ENCODE results near the gene ASTN2.

The ASTN2 gene

GRCh38 chr9:116423149-116423548 is 991.7 kb downstream of the ASTN2 start:
- no peak for DNase-seq (ENCODE audit: insufficient read length, low spot score)
- FAIRE-seq, result no peak

- DNase-seq (ENCODE audit: insufficient read length, low spot score) (no peak), FAIRE-seq (no peak)
Observed at GRCh38 chr9:116422119-116422979, 992.5 kb downstream of the ASTN2 start.

- FAIRE-seq, result no peak
- no peak for DNase-seq (ENCODE audit: insufficient read length, low spot score)
Observed at GRCh38 chr9:116420993-116421538, 993.8 kb downstream of the ASTN2 start.

DNA sequence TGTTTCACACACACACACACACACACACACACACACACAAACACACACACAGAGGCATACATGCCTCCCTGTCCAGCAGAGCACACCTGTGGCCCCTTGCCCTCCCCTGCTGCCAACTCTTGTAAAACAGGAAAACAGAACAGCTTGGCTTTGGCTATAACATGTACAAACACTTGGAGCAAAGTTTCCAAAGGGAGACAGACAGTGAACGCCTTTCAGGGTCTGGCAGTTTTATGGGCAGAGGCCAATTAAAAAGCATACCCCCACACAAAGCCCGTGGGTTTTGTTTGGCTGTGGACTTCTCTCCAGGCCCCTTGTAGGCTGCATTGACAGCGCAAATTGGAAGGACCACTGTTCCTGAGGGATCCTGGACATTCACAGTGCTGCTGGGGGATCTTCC is 995.7 kb downstream of the ASTN2 start:
- FAIRE-seq (no peak), DNase-seq (ENCODE audit: insufficient read length, low spot score) (no peak)

GRCh38 chr9:116417464-116417863 is 997.4 kb downstream of the ASTN2 start:
- FAIRE-seq (no peak), DNase-seq (ENCODE audit: insufficient read length, low spot score) (no peak)

- FAIRE-seq (no peak), DNase-seq (ENCODE audit: insufficient read length, low spot score) (no peak)
Observed at GRCh38 chr9:116416421-116416820, 998.4 kb downstream of the ASTN2 start.

GRCh38 chr9:116414374-116414773 is 1000.5 kb downstream of the ASTN2 start:
- no peak for DNase-seq (ENCODE audit: insufficient read length, low spot score)
- FAIRE-seq, result no peak

GRCh38 chr9:116411506-116411905 is 1003.4 kb downstream of the ASTN2 start:
- FAIRE-seq, result no peak
- no peak for DNase-seq (ENCODE audit: insufficient read length, low spot score)

DNA sequence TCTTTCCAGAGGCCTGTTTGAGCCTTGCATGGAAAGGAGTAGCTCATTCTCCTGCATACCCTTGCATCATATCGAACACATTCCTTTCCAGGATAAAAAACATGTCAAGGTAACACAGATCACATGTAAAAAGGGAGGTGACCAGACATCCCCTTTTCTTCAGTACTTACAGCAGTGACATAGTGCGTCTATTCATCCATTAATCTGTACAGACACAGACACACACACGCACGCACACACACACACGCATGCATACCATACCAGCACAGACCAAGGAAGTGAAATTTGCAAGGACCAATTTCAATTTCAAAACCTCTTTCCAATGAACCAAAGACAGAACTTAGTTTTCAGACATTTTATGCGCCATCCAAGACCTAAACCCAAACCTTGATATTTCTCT is 1005.2 kb downstream of the ASTN2 start:
- no peak for DNase-seq (ENCODE audit: insufficient read length, low spot score)

GRCh38 chr9:116409129-116409528 is 1005.7 kb downstream of the ASTN2 start:
- no peak for FAIRE-seq
- no peak for DNase-seq (ENCODE audit: insufficient read length, low spot score)

More for the DNA sequence above, 1005.2 kb downstream of the ASTN2 start:
- FAIRE-seq, result no peak

DNA sequence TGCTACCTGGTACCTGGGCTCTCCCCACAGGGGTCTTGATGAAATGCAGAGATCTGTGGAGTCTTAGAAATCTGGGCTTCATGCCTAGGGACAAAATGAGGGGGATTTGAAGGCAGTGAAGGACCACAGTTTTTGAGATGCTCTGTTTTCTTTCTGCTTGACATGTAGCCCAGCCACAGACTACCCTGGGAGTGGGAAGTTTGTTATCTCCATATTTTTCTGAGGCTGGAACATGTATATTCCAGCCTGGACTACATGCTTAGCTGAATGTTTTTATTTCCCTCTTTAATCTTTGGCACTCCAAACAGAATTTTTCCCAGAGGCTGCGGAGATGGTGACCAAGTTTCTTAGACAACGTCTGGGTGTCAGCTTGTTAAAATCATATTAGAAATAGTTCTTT is 1008.4 kb downstream of the ASTN2 start:
- DNase-seq (ENCODE audit: insufficient read length, low spot score) (no peak), FAIRE-seq (no peak)

- FAIRE-seq (no peak), DNase-seq (ENCODE audit: insufficient read length, low spot score) (no peak)
Observed at GRCh38 chr9:116405321-116405720, 1009.5 kb downstream of the ASTN2 start.

GRCh38 chr9:116404228-116404627 is 1010.6 kb downstream of the ASTN2 start:
- DNase-seq (ENCODE audit: insufficient read length, low spot score) (no peak), FAIRE-seq (no peak)

DNA sequence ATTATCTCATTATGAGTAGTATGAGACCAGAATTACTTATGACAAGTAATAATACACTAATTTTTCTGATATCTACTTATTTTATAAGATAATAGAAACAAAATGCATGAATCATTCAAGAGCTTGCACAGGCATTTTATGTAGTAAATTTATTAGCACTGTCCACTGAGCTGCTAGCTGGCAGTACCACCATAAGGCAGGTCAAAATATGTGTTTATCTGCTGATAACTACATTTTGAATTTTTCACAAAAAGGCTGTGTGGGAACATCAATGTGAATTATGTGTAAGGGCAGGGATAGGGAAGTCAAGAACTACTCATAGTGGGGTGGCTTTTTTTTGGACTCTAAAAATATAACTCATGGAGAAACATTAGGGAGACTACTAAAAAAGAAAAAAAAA is 1011.7 kb downstream of the ASTN2 start:
- FAIRE-seq (no peak), DNase-seq (ENCODE audit: insufficient read length, low spot score) (no peak)

DNA sequence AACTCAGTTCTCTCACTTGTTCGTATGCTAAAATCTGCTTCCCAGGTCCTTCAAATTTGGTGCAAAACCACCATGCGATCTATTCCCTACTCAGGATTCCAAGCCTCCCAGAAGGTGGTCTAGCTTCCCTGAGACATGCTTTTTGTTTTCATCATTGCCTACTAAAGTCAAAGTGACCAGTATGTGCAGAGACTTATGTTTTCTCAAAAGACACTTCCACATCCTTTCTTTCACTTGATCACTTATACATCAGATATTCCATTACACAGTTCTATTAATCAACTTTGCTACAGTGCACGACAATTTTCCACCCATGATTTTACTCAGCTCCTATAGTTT is 1019.2 kb downstream of the ASTN2 start:
- DNase-seq (ENCODE audit: insufficient read length, low spot score), result no peak
- FAIRE-seq, result no peak

- DNase-seq (ENCODE audit: insufficient read length, low spot score), result no peak
- no peak for FAIRE-seq
Observed at GRCh38 chr9:116394894-116395698, 1019.8 kb downstream of the ASTN2 start.

- DNase-seq (ENCODE audit: insufficient read length, low spot score) (no peak), FAIRE-seq (no peak)
Observed at GRCh38 chr9:116394070-116394469, 1020.8 kb downstream of the ASTN2 start.

- FAIRE-seq (no peak), DNase-seq (ENCODE audit: insufficient read length, low spot score) (no peak)
Observed at GRCh38 chr9:116393198-116393597, 1021.7 kb downstream of the ASTN2 start.

- DNase-seq (ENCODE audit: insufficient read length, low spot score), result no peak
- FAIRE-seq, result no peak
Observed at GRCh38 chr9:116391306-116391900, 1023.5 kb downstream of the ASTN2 start.

DNA sequence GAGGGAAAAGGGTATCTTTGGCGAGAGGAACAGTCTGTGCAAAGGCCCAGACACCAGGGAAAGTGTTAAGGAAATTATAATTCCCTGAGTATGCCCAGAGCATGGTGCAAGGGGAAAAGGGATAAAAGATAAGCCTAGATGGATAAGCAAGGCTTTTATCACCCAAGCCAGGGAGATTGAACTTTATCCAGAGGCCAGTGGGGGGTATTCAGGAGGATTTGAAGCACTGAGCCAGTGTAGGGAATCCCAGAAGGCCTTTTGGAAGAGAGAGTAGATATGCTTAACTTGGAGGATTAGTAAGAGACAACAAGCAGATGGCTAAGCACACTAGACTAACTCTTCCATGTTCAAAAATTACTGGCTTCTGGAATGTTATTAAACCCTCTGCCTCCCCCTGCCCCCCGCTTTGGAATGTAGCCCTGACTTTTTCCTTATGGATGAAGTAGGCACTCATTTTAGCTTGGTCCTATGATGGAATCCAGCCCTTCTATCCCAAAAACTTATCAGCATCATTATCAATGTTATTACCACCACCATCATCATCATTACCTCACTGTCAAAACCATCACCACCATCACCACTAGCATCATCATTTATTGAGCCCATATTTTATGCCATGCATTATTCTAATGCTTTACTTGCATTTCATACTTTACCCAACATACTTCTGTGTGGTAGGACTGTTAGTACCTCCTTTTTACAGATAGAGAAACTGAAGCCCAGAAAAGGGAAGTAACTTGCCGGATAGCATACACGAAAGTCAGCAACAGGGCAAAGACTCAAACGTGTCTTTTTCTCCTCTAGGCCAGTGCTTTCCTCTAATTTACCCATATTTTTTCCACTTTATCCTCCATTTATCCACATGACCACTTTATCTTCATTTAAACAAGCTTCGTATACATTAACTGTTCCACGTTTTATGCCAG is 1024.3 kb downstream of the ASTN2 start:
- no peak for DNase-seq (ENCODE audit: insufficient read length, low spot score)
- FAIRE-seq, result no peak

Measured in HTR-8/SVneo (cell line).